ENCODE measurements around the gene CORO7.

DNA sequence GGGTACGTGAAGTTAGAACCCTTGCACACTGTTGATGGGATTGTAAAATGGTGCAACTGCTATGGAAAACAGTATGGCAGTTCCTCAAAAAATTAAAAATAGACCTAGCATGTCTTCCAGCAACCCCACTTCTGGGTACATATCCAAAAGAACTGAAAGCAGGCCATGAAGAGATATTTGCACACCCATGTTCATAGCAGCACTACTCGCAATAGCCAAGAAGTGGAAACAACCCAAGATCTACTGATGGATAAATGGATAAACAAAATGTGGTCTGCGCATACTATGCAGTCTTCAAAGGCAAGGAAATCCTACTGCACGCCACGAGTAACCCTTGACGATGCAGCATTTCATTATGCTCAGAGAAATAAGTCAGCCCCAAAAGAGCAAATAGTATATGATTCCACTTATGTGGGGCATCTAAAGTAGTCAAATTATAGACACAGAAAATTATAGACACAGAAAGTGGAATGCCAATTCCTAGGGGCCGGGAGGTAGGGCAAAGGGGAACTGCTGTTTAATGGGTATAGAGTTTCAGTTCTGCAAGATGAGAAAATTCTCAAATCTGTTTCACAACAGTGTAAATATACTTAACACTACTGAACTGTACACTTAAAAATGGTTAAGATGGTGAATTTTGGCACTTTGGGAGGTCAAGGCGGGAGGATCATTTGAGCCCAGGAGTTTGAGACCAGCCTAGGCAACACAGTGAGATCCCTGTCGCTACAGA, 17.2 kb downstream of the CORO7 start:
- TF ChIP-seq, protein P1, sequence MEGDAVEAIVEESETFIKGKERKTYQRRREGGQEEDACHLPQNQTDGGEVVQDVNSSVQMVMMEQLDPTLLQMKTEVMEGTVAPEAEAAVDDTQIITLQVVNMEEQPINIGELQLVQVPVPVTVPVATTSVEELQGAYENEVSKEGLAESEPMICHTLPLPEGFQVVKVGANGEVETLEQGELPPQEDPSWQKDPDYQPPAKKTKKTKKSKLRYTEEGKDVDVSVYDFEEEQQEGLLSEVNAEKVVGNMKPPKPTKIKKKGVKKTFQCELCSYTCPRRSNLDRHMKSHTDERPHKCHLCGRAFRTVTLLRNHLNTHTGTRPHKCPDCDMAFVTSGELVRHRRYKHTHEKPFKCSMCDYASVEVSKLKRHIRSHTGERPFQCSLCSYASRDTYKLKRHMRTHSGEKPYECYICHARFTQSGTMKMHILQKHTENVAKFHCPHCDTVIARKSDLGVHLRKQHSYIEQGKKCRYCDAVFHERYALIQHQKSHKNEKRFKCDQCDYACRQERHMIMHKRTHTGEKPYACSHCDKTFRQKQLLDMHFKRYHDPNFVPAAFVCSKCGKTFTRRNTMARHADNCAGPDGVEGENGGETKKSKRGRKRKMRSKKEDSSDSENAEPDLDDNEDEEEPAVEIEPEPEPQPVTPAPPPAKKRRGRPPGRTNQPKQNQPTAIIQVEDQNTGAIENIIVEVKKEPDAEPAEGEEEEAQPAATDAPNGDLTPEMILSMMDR (IDR thresholded peaks at IDR 0.05), result no peak
- TF ChIP-seq EP300 (IDR thresholded peaks at IDR 0.05), result no peak
- TF ChIP-seq POLR2AphosphoS5 (IDR thresholded peaks at IDR 0.05), result no peak
- TF ChIP-seq POLR2A (IDR thresholded peaks at IDR 0.05), result no peak

All from gastroesophageal sphincter (tissue), 3 donors.